ENCODE data around the gene PRAMEF10. TPM values are rescaled to one million over a fixed set of nuclear protein-coding genes. Genes with fewer than 3 reads are reported as not detected.
"Not testable (repeated sequence)": the region's sequence is repeated elsewhere in the genome, so short reads cannot be mapped to it uniquely, and the experiment has no call there.

PRAMEF10 gene
- total RNA-seq (not detected), polyA plus RNA-seq (ENCODE audit: insufficient read length in 2 of 2) (not detected)
- long read RNA-seq, donor 1 = 0 reads
- long read RNA-seq, donor 2 = 0 reads
- long read RNA-seq, donor 3 = 0 reads
- long read RNA-seq, donor 4 = 0 reads

- H3K4me1 ChIP-seq (ENCODE audit: control insufficient read depth, insufficient read depth, low read length); H3K4me3 ChIP-seq (ENCODE audit: low read depth, low read length); H3K9me3 ChIP-seq (ENCODE audit: control insufficient read depth, insufficient read depth, low read length); DNase-seq (ENCODE audit: low read depth in 4 of 6, low spot score in 6 of 6); H3K27me3 ChIP-seq (ENCODE audit: control insufficient read depth, insufficient read depth, low read length); H3K27ac ChIP-seq (ENCODE audit: low read depth, low read length); H3K36me3 ChIP-seq (ENCODE audit: control insufficient read depth, insufficient read depth, low read length): not testable (repeated sequence)
- WGBS (ENCODE audit: insufficient coverage) = no CpG with 5 or more reads among the region's 1 CpG
These were observed at the start of gene PRAMEF10 for GRCh38 chr1:12898170-12898569. Gene PRAMEF10, minus strand, starts transcription at chr1:12898270. Its CDS starts 2,423 bp downstream, at chr1:12895847.

GRCh38 chr1:12947480-12947879 lies 49.4 kb upstream of the PRAMEF10 start, which contains the start of gene PRAMEF6:
Gene PRAMEF6, minus strand, starts transcription at chr1:12947580. Its CDS starts 5,062 bp downstream, at chr1:12942518.
- H3K4me1 ChIP-seq (ENCODE audit: control insufficient read depth, insufficient read depth, low read length); H3K4me3 ChIP-seq (ENCODE audit: low read depth, low read length); H3K27me3 ChIP-seq (ENCODE audit: control insufficient read depth, insufficient read depth, low read length); H3K36me3 ChIP-seq (ENCODE audit: control insufficient read depth, insufficient read depth, low read length); H3K9me3 ChIP-seq (ENCODE audit: control insufficient read depth, insufficient read depth, low read length); DNase-seq (ENCODE audit: low read depth in 4 of 6, low spot score in 6 of 6); H3K27ac ChIP-seq (ENCODE audit: low read depth, low read length): not testable (repeated sequence)
- WGBS (ENCODE audit: insufficient coverage) = no CpG with 5 or more reads among the region's 4 CpGs

DNA sequence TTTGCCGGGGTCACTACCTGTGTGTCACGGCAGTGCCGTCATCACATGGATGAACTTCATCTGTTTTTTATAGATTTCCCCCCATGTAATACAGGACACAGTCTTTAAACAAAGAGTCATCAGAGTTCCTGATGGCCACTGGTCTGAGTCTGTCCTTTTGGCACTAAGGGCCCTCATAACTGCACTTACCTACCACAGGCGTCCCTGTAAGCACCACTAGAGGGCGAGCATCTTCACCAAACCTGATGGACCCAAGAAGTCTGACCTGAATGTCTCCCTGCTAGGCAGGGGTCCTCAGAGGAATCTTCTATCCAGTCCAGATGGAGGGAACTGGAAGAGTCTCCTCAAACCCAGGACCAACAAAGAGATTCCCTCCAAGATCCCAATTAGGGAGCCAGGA lies 26.3 kb upstream of the PRAMEF10 start:
- not testable (repeated sequence) for H3K4me3 ChIP-seq (ENCODE audit: low read depth, low read length); H3K4me1 ChIP-seq (ENCODE audit: control insufficient read depth, insufficient read depth, low read length); H3K27me3 ChIP-seq (ENCODE audit: control insufficient read depth, insufficient read depth, low read length); H3K27ac ChIP-seq (ENCODE audit: low read depth, low read length); H3K9me3 ChIP-seq (ENCODE audit: control insufficient read depth, insufficient read depth, low read length); H3K36me3 ChIP-seq (ENCODE audit: control insufficient read depth, insufficient read depth, low read length); DNase-seq (ENCODE audit: low read depth in 4 of 6, low spot score in 6 of 6)
- WGBS (ENCODE audit: insufficient coverage) = no CpG with 5 or more reads among the region's 5 CpGs

GRCh38 chr1:12921749-12922148 lies 23.7 kb upstream of the PRAMEF10 start:
- H3K4me1 ChIP-seq (ENCODE audit: control insufficient read depth, insufficient read depth, low read length); DNase-seq (ENCODE audit: low read depth in 4 of 6, low spot score in 6 of 6); H3K36me3 ChIP-seq (ENCODE audit: control insufficient read depth, insufficient read depth, low read length); H3K27me3 ChIP-seq (ENCODE audit: control insufficient read depth, insufficient read depth, low read length); H3K4me3 ChIP-seq (ENCODE audit: low read depth, low read length); H3K9me3 ChIP-seq (ENCODE audit: control insufficient read depth, insufficient read depth, low read length); H3K27ac ChIP-seq (ENCODE audit: low read depth, low read length): not testable (repeated sequence)
- no CpG with 5 or more reads among the region's 2 CpGs for WGBS (ENCODE audit: insufficient coverage)

DNA sequence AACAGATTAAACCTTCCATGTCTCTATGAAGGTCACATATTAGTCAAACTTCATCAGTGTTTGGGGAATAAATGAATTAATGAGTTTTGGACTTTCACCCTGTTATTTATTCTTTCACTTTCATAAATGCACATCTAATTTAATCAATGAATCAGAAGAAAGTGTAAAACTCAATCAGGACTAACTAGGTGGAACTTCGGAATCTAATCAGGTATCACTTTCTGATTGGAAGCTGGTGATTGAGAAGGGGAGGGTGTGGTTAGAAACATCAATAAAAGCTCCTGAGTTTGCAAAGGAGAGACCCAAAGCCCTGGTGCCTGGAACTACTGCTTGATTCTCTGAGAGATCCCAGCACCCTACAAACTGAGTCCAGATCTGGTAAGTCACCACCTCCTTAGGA lies 18.2 kb upstream of the PRAMEF10 start, which contains the start of gene PRAMEF7:
TSS of gene PRAMEF7 (plus strand) at position 301 of the 400 bp plus-strand sequence. CDS start 1,083 bp downstream, outside the sequence.
- not testable (repeated sequence) for H3K4me1 ChIP-seq (ENCODE audit: control insufficient read depth, insufficient read depth, low read length); H3K9me3 ChIP-seq (ENCODE audit: control insufficient read depth, insufficient read depth, low read length); H3K4me3 ChIP-seq (ENCODE audit: low read depth, low read length); H3K27ac ChIP-seq (ENCODE audit: low read depth, low read length); H3K36me3 ChIP-seq (ENCODE audit: control insufficient read depth, insufficient read depth, low read length); H3K27me3 ChIP-seq (ENCODE audit: control insufficient read depth, insufficient read depth, low read length); DNase-seq (ENCODE audit: low read depth in 4 of 6, low spot score in 6 of 6)
- no CpG with 5 or more reads among the region's 1 CpG for WGBS (ENCODE audit: insufficient coverage)

GRCh38 chr1:12903793-12904572 lies 5.9 kb upstream of the PRAMEF10 start:
- WGBS (ENCODE audit: insufficient coverage) = no CpG with 5 or more reads among the region's 5 CpGs
- not testable (repeated sequence) for H3K9me3 ChIP-seq (ENCODE audit: control insufficient read depth, insufficient read depth, low read length)

DNA sequence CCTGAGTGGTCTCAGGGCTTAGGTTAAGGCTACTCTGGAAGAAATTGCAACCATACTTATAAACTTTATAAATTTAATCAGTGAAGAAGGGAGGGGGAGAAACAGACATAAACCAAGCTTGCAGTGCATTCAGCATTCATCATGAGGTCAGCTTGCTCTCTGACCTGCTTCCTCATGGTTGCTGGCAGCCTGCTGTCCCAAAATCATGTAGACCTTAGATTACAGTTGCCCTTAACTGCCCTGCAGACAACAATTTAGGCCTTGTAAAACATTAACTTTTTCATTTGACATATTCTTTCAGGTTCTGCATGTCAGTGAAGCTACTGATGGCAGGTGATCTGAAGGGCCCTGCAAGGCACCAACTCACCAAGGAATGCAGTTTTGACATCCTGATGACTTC lies 1.1 kb upstream of the PRAMEF10 start:
- H3K4me1 ChIP-seq (ENCODE audit: control insufficient read depth, insufficient read depth, low read length); H3K36me3 ChIP-seq (ENCODE audit: control insufficient read depth, insufficient read depth, low read length); H3K4me3 ChIP-seq (ENCODE audit: low read depth, low read length); H3K27ac ChIP-seq (ENCODE audit: low read depth, low read length); H3K9me3 ChIP-seq (ENCODE audit: control insufficient read depth, insufficient read depth, low read length); H3K27me3 ChIP-seq (ENCODE audit: control insufficient read depth, insufficient read depth, low read length); DNase-seq (ENCODE audit: low read depth in 4 of 6, low spot score in 6 of 6): not testable (repeated sequence)

More at GRCh38 chr1:12903793-12904572, 5.9 kb upstream of the PRAMEF10 start:
- H3K4me1 ChIP-seq (ENCODE audit: control insufficient read depth, insufficient read depth, low read length); H3K4me3 ChIP-seq (ENCODE audit: low read depth, low read length); H3K27me3 ChIP-seq (ENCODE audit: control insufficient read depth, insufficient read depth, low read length); H3K36me3 ChIP-seq (ENCODE audit: control insufficient read depth, insufficient read depth, low read length); H3K27ac ChIP-seq (ENCODE audit: low read depth, low read length); DNase-seq (ENCODE audit: low read depth in 4 of 6, low spot score in 6 of 6): not testable (repeated sequence)

DNA sequence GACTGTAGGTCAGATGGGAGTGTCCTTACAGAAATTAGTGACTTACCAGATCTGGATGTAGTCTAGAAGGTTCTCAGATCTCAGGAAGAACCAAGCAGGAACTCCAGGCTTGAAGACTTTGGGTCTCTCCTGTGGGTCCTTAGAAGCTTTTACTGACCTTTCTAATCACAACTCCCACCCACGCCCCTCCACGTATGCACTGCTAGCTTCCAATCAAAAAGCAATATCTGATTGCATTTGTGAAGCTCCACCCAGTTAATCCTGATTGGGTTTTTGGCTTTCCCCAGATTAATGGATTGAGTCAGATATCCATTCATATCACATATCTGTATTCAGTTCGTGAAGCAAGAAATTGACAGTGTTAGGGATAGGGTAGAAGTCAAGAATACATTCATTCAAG lies 12.0 kb downstream of the PRAMEF10 start, which contains the start of gene PRAMEF4:
TSS of gene PRAMEF4 (minus strand) at position 101 of the 400 bp plus-strand sequence. CDS start 2,807 bp downstream, outside the sequence.
- H3K4me3 ChIP-seq (ENCODE audit: low read depth, low read length); H3K27me3 ChIP-seq (ENCODE audit: control insufficient read depth, insufficient read depth, low read length); H3K36me3 ChIP-seq (ENCODE audit: control insufficient read depth, insufficient read depth, low read length); H3K27ac ChIP-seq (ENCODE audit: low read depth, low read length); DNase-seq (ENCODE audit: low read depth in 4 of 6, low spot score in 6 of 6); H3K4me1 ChIP-seq (ENCODE audit: control insufficient read depth, insufficient read depth, low read length); H3K9me3 ChIP-seq (ENCODE audit: control insufficient read depth, insufficient read depth, low read length): not testable (repeated sequence)
- no CpG with 5 or more reads among the region's 3 CpGs for WGBS (ENCODE audit: insufficient coverage)

- H3K27ac ChIP-seq (ENCODE audit: low read depth, low read length); DNase-seq (ENCODE audit: low read depth in 4 of 6, low spot score in 6 of 6); H3K4me3 ChIP-seq (ENCODE audit: low read depth, low read length); H3K27me3 ChIP-seq (ENCODE audit: control insufficient read depth, insufficient read depth, low read length); H3K36me3 ChIP-seq (ENCODE audit: control insufficient read depth, insufficient read depth, low read length); H3K9me3 ChIP-seq (ENCODE audit: control insufficient read depth, insufficient read depth, low read length); H3K4me1 ChIP-seq (ENCODE audit: control insufficient read depth, insufficient read depth, low read length): not testable (repeated sequence)
- 60% methylated on average over 1 of the region's 4 CpGs for WGBS (ENCODE audit: insufficient coverage)
These were observed 19.6 kb downstream of the PRAMEF10 start for GRCh38 chr1:12878453-12878852.

All from spinal cord (tissue), 10 donors.